ENCODE data around the gene TTC3. TPM values are rescaled to one million over a fixed set of nuclear protein-coding genes. Genes with fewer than 3 reads are reported as not detected.
"Not testable (repeated sequence)": the region's sequence is repeated elsewhere in the genome, so short reads cannot be mapped to it uniquely, and the experiment has no call there.

TTC3 gene
- total RNA-seq, 1 donor from 2014 or later, result 262 TPM

DNA sequence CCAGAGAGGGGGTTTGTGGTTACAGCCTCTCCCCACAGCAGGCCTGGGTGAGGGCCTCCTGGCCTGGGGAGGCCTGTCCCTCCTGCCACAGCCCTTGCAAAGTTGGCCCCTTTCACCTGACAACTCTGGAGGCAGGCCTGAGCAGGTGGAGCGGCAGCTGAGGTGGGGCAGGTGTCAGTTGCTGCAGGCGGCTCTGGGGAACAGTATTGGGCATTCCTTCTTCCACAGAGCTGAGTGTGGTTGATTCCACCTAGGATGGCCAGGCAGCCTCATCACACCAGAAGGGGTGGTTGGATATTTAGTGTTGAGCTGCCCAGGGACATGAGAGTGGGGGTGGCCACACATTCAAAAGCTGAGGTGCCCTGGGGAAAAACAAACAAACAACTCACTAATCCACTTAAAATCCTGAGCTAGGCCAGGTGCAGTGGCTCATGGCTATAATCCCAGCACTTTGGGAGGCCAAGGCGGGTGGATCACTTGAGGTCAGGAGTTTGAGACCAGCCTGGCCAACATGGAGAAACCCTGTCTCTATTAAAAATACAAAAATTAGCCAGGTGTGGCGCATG, 31.3 kb upstream of the TTC3 start:
- no peak overlapping the region for H3K9ac ChIP-seq (ENCODE audit: low read depth in 1 of 3, low read length in 3 of 3)
- no peak overlapping the region for H3K4me3 ChIP-seq (ENCODE audit: low read length in 3 of 3)
- no peaks in the 10 kb centered on the region for H3K36me3 ChIP-seq (ENCODE audit: control insufficient read depth in 3 of 3, insufficient read depth in 3 of 3, low read length in 3 of 3)
- no peaks in the 10 kb centered on the region for H3K27me3 ChIP-seq (ENCODE audit: control insufficient read depth in 3 of 3, insufficient read depth in 3 of 3, low read length in 3 of 3)
- no peak overlapping the region for H3K27ac ChIP-seq (ENCODE audit: low read depth, low read length)
- H3K4me1 ChIP-seq (ENCODE audit: control insufficient read depth in 3 of 3, insufficient read depth in 3 of 3, low read length in 3 of 3), result no peaks in the 10 kb centered on the region
- no peaks in the 10 kb centered on the region for H3K9me3 ChIP-seq (ENCODE audit: control insufficient read depth in 3 of 3, low read length in 3 of 3)

GRCh38 chr21:37043818-37044217, 29.2 kb upstream of the TTC3 start:
- no peaks in the 10 kb centered on the region for H3K9me3 ChIP-seq (ENCODE audit: control insufficient read depth in 3 of 3, low read length in 3 of 3)
- no peaks in the 10 kb centered on the region for H3K4me1 ChIP-seq (ENCODE audit: control insufficient read depth in 3 of 3, insufficient read depth in 3 of 3, low read length in 3 of 3)

GRCh38 chr21:37044643-37045042, 28.4 kb upstream of the TTC3 start:
- Histone ChIP-seq H3K4me3 (ENCODE audit: low read length in 3 of 3) (no peak overlapping the region), H3K9me3 (ENCODE audit: control insufficient read depth in 3 of 3, low read length in 3 of 3) (no peaks in the 10 kb centered on the region), H3K9ac (ENCODE audit: low read depth in 1 of 3, low read length in 3 of 3) (no peak overlapping the region), H3K27ac (ENCODE audit: low read depth, low read length) (no peak overlapping the region), H3K27me3 (ENCODE audit: control insufficient read depth in 3 of 3, insufficient read depth in 3 of 3, low read length in 3 of 3) (no peaks in the 10 kb centered on the region), H3K36me3 (ENCODE audit: control insufficient read depth in 3 of 3, insufficient read depth in 3 of 3, low read length in 3 of 3) (no peaks in the 10 kb centered on the region), H3K4me1 (ENCODE audit: control insufficient read depth in 3 of 3, insufficient read depth in 3 of 3, low read length in 3 of 3) (no peaks in the 10 kb centered on the region)

More at GRCh38 chr21:37043818-37044217, 29.2 kb upstream of the TTC3 start:
- H3K9ac ChIP-seq (ENCODE audit: low read depth in 1 of 3, low read length in 3 of 3), result no peak overlapping the region
- no peaks in the 10 kb centered on the region for H3K36me3 ChIP-seq (ENCODE audit: control insufficient read depth in 3 of 3, insufficient read depth in 3 of 3, low read length in 3 of 3)
- H3K4me3 ChIP-seq (ENCODE audit: low read length in 3 of 3), result no peak overlapping the region
- H3K27ac ChIP-seq (ENCODE audit: low read depth, low read length), result no peak overlapping the region
- no peaks in the 10 kb centered on the region for H3K27me3 ChIP-seq (ENCODE audit: control insufficient read depth in 3 of 3, insufficient read depth in 3 of 3, low read length in 3 of 3)

DNA sequence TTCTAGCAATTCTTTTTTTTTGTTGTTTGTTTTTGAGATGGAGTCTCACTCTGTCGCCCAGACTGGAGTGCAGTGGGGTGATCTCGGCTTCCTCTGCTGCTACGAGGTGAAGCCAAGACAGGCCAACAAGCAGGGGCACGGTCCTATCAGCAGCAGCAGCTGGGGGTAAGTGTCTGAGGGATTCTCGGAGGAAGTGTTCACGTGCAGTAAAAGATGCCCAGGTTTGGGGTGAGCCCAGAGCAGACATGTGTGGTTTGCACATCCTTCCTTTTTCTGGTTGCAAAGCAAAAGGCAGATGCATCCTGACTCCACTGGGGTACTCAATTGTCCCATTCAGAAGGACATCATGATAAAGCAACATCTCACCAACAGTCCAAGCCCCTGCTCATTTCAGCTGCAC, 27.9 kb upstream of the TTC3 start:
- no peaks in the 10 kb centered on the region for H3K27me3 ChIP-seq (ENCODE audit: control insufficient read depth in 3 of 3, insufficient read depth in 3 of 3, low read length in 3 of 3)
- no peaks in the 10 kb centered on the region for H3K9me3 ChIP-seq (ENCODE audit: control insufficient read depth in 3 of 3, low read length in 3 of 3)
- no peak overlapping the region for H3K9ac ChIP-seq (ENCODE audit: low read depth in 1 of 3, low read length in 3 of 3)
- no peak overlapping the region for H3K4me3 ChIP-seq (ENCODE audit: low read length in 3 of 3)
- no peaks in the 10 kb centered on the region for H3K36me3 ChIP-seq (ENCODE audit: control insufficient read depth in 3 of 3, insufficient read depth in 3 of 3, low read length in 3 of 3)
- H3K4me1 ChIP-seq (ENCODE audit: control insufficient read depth in 3 of 3, insufficient read depth in 3 of 3, low read length in 3 of 3), result no peaks in the 10 kb centered on the region
- no peak overlapping the region for H3K27ac ChIP-seq (ENCODE audit: low read depth, low read length)

DNA sequence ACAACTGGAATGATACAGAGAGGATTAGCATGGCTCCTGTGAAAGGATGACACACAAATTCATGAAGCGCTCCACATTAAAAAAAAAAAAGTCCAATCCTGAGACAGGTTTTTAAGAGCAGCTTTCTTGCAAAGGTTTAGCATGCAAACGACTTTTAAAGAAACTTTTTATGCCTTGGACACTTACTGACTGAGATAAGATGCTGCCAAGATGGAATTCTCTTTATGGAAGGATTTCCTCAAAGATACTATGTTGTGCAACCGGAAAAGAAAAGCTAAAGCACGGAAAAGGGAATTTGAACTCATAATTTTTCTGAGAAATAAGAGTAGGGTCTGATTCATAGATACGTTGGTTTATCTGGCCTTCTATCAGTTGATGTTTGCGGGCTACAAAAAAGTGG, 27.5 kb upstream of the TTC3 start:
- Histone ChIP-seq H3K27ac (ENCODE audit: low read depth, low read length) (no peak overlapping the region), H3K4me1 (ENCODE audit: control insufficient read depth in 3 of 3, insufficient read depth in 3 of 3, low read length in 3 of 3) (no peaks in the 10 kb centered on the region), H3K4me3 (ENCODE audit: low read length in 3 of 3) (no peak overlapping the region), H3K36me3 (ENCODE audit: control insufficient read depth in 3 of 3, insufficient read depth in 3 of 3, low read length in 3 of 3) (no peaks in the 10 kb centered on the region), H3K9me3 (ENCODE audit: control insufficient read depth in 3 of 3, low read length in 3 of 3) (no peaks in the 10 kb centered on the region), H3K27me3 (ENCODE audit: control insufficient read depth in 3 of 3, insufficient read depth in 3 of 3, low read length in 3 of 3) (no peaks in the 10 kb centered on the region), H3K9ac (ENCODE audit: low read depth in 1 of 3, low read length in 3 of 3) (no peak overlapping the region)

GRCh38 chr21:37047079-37047478, 26.0 kb upstream of the TTC3 start:
- H3K36me3 ChIP-seq (ENCODE audit: control insufficient read depth in 3 of 3, insufficient read depth in 3 of 3, low read length in 3 of 3), result no peaks in the 10 kb centered on the region
- no peaks in the 10 kb centered on the region for H3K9me3 ChIP-seq (ENCODE audit: control insufficient read depth in 3 of 3, low read length in 3 of 3)
- H3K9ac ChIP-seq (ENCODE audit: low read depth in 1 of 3, low read length in 3 of 3), result no peak overlapping the region

DNA sequence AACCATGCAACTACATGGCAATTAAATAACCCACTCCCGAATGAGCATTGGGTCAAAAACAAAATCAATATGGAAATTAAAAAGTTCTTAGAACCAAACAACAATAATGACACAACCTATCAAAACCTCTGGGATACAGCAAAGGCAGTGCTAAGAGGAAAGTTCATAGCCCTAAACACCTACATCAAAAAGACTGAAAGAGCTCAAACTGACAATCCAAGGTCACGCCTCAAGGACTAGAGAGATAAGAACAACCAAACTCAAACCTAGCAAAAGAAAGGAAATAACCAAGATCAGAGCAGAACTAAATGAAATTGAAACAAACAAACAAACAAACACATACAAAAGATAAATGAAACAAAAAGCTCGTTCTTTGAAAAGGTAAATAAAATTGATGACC, 23.3 kb upstream of the TTC3 start:
- H3K36me3 ChIP-seq (ENCODE audit: control insufficient read depth in 3 of 3, insufficient read depth in 3 of 3, low read length in 3 of 3); H3K27me3 ChIP-seq (ENCODE audit: control insufficient read depth in 3 of 3, insufficient read depth in 3 of 3, low read length in 3 of 3); H3K9ac ChIP-seq (ENCODE audit: low read depth in 1 of 3, low read length in 3 of 3); H3K4me3 ChIP-seq (ENCODE audit: low read length in 3 of 3); H3K4me1 ChIP-seq (ENCODE audit: control insufficient read depth in 3 of 3, insufficient read depth in 3 of 3, low read length in 3 of 3); H3K9me3 ChIP-seq (ENCODE audit: control insufficient read depth in 3 of 3, low read length in 3 of 3); H3K27ac ChIP-seq (ENCODE audit: low read depth, low read length): not testable (repeated sequence)

More at GRCh38 chr21:37047079-37047478, 26.0 kb upstream of the TTC3 start:
- no peaks in the 10 kb centered on the region for H3K4me1 ChIP-seq (ENCODE audit: control insufficient read depth in 3 of 3, insufficient read depth in 3 of 3, low read length in 3 of 3)
- no peak overlapping the region for H3K27ac ChIP-seq (ENCODE audit: low read depth, low read length)
- H3K4me3 ChIP-seq (ENCODE audit: low read length in 3 of 3), result no peak overlapping the region
- no peaks in the 10 kb centered on the region for H3K27me3 ChIP-seq (ENCODE audit: control insufficient read depth in 3 of 3, insufficient read depth in 3 of 3, low read length in 3 of 3)

DNA sequence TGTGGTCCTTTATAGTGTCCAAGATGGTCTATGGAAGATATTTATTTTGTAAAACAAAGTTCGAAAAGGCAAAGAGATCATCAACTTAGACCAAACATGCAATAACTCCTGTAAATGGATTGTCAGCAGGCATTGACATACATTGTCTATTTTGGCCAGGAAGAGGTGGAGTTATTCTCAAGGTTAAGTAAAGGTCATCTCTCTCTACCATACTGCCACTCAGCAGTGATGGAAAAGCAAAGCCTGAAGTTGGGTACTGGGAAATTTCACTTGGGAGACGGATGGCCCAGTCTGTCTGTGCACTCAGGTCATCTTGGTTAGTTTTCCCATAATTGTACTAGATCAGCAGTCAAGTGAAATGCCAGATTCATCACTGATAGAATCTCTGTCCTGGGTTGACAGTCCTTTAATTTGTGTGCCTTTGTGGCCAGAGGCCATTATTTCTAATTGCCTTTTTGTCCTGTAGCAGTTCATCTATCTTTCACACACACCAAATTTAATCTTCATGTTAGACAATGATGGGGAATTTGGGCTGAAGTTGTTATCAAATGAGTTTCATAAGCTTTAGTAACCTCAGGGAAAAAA, 17.7 kb upstream of the TTC3 start:
- Histone ChIP-seq H3K9me3 (ENCODE audit: control insufficient read depth in 3 of 3, low read length in 3 of 3) (no peaks in the 10 kb centered on the region), H3K27ac (ENCODE audit: low read depth, low read length) (no peak overlapping the region), H3K4me1 (ENCODE audit: control insufficient read depth in 3 of 3, insufficient read depth in 3 of 3, low read length in 3 of 3) (peaks cover 0 to 3% (median 0%) of the 10 kb centered on the region in 3 donors), H3K27me3 (ENCODE audit: control insufficient read depth in 3 of 3, insufficient read depth in 3 of 3, low read length in 3 of 3) (no peaks in the 10 kb centered on the region), H3K36me3 (ENCODE audit: control insufficient read depth in 3 of 3, insufficient read depth in 3 of 3, low read length in 3 of 3) (no peaks in the 10 kb centered on the region), H3K9ac (ENCODE audit: low read depth in 1 of 3, low read length in 3 of 3) (no peak overlapping the region), H3K4me3 (ENCODE audit: low read length in 3 of 3) (no peak overlapping the region)

- H3K9me3 ChIP-seq (ENCODE audit: control insufficient read depth in 3 of 3, low read length in 3 of 3), result no peaks in the 10 kb centered on the region
- no peaks in the 10 kb centered on the region for H3K36me3 ChIP-seq (ENCODE audit: control insufficient read depth in 3 of 3, insufficient read depth in 3 of 3, low read length in 3 of 3)
- no peak overlapping the region for H3K27ac ChIP-seq (ENCODE audit: low read depth, low read length)
- no peaks in the 10 kb centered on the region for H3K27me3 ChIP-seq (ENCODE audit: control insufficient read depth in 3 of 3, insufficient read depth in 3 of 3, low read length in 3 of 3)
- H3K4me1 ChIP-seq (ENCODE audit: control insufficient read depth in 3 of 3, insufficient read depth in 3 of 3, low read length in 3 of 3), result peaks cover 0 to 4% (median 3%) of the 10 kb centered on the region in 3 donors
- no peak overlapping the region for H3K4me3 ChIP-seq (ENCODE audit: low read length in 3 of 3)
- H3K9ac ChIP-seq (ENCODE audit: low read depth in 1 of 3, low read length in 3 of 3), result no peak overlapping the region
These were observed 15.4 kb upstream of the TTC3 start for GRCh38 chr21:37057614-37058013.

GRCh38 chr21:37058261-37058660, 14.8 kb upstream of the TTC3 start:
- Histone ChIP-seq H3K9ac (ENCODE audit: low read depth in 1 of 3, low read length in 3 of 3) (no peak overlapping the region), H3K4me3 (ENCODE audit: low read length in 3 of 3) (no peak overlapping the region), H3K27me3 (ENCODE audit: control insufficient read depth in 3 of 3, insufficient read depth in 3 of 3, low read length in 3 of 3) (no peaks in the 10 kb centered on the region), H3K36me3 (ENCODE audit: control insufficient read depth in 3 of 3, insufficient read depth in 3 of 3, low read length in 3 of 3) (no peaks in the 10 kb centered on the region), H3K4me1 (ENCODE audit: control insufficient read depth in 3 of 3, insufficient read depth in 3 of 3, low read length in 3 of 3) (peaks cover 0 to 4% (median 3%) of the 10 kb centered on the region in 3 donors), H3K27ac (ENCODE audit: low read depth, low read length) (no peak overlapping the region), H3K9me3 (ENCODE audit: control insufficient read depth in 3 of 3, low read length in 3 of 3) (no peaks in the 10 kb centered on the region)

All from skeletal muscle tissue (tissue), 4 donors.